ENCODE results near the gene ESM1. TPM values are rescaled to one million over a fixed set of nuclear protein-coding genes. Genes with fewer than 3 reads are reported as not detected.

Gene ESM1
- total RNA-seq, 1 experiment from 2014 or later = 27.8 TPM

DNA sequence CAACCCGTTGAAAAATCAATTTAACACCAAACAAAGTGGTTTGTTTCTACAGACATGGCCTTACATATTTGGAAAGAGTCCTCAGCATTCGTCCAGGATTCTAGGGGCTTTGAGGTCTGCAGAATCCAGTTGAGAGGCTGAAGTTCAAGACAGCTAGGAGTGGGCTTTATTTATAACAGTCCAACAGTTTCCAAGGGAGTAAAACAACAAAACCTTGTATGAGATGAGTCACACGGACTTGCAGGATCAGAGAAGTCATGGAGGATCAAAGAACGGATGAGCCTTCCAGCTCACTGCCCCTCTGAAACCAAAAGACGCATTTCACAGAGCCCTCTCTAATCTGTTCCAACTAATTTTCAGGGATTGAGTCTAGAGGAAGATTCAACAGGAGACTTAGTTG, 11.1 kb upstream of the ESM1 start:
- ChIA-PET POLR2A (ENCODE audit: unreplicated experiment) (no interaction called here), CTCF (no interaction called here)
- H3K4me1 ChIP-seq (ENCODE audit: insufficient read depth, low read length) = peaks cover 11% of the 10 kb centered on the region
- H3K9ac ChIP-seq (ENCODE audit: low read length) = no peak overlapping the region
- DNase-seq (no peak), ATAC-seq (no peak)
- no peaks in the 10 kb centered on the region for H3K9me3 ChIP-seq (ENCODE audit: low read length)
- no peak for TF ChIP-seq EZH2phosphoT487 (IDR thresholded peaks at IDR 0.05; ENCODE audit: borderline replicate concordance, low read length)
- TF ChIP-seq, protein P1, sequence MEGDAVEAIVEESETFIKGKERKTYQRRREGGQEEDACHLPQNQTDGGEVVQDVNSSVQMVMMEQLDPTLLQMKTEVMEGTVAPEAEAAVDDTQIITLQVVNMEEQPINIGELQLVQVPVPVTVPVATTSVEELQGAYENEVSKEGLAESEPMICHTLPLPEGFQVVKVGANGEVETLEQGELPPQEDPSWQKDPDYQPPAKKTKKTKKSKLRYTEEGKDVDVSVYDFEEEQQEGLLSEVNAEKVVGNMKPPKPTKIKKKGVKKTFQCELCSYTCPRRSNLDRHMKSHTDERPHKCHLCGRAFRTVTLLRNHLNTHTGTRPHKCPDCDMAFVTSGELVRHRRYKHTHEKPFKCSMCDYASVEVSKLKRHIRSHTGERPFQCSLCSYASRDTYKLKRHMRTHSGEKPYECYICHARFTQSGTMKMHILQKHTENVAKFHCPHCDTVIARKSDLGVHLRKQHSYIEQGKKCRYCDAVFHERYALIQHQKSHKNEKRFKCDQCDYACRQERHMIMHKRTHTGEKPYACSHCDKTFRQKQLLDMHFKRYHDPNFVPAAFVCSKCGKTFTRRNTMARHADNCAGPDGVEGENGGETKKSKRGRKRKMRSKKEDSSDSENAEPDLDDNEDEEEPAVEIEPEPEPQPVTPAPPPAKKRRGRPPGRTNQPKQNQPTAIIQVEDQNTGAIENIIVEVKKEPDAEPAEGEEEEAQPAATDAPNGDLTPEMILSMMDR (conservative IDR thresholded peaks at IDR 0.05; ENCODE audit: low read depth, low read length) = no peak
- TF ChIP-seq EZH2 (IDR thresholded peaks at IDR 0.05; ENCODE audit: low read length, unreplicated experiment) = no peak
- H3K9me2 ChIP-seq (replicated peaks; ENCODE audit: low read length) = no peaks in the 10 kb centered on the region
- intact Hi-C loops (cut with micrococcal nuclease) = no loop called here
- H2AFZ ChIP-seq (ENCODE audit: low read length) = no peak overlapping the region
- no peak overlapping the region for H3K4me2 ChIP-seq (ENCODE audit: low read length)
- no peaks in the 10 kb centered on the region for H3K79me2 ChIP-seq (ENCODE audit: low read length)
- H3K27me3 ChIP-seq (ENCODE audit: low read length) = no peaks in the 10 kb centered on the region
- H4K20me1 ChIP-seq (ENCODE audit: low read length) = no peaks in the 10 kb centered on the region
- H3K27ac ChIP-seq (ENCODE audit: low read length) = no peak overlapping the region
- no TSS peak for BruUV-seq (replicated peaks)
- H3K4me3 ChIP-seq (ENCODE audit: low read length) = no peak overlapping the region
- H3K36me3 ChIP-seq (ENCODE audit: low read depth, low read length) = no peaks in the 10 kb centered on the region
- no peaks in the 10 kb centered on the region for H3F3A ChIP-seq (ENCODE audit: low read length, unreplicated experiment)

GRCh38 chr5:54995168-54995567, 9.8 kb upstream of the ESM1 start:
- ATAC-seq = no peak
- no peaks in the 10 kb centered on the region for H3K9me3 ChIP-seq (ENCODE audit: low read length)
- H2AFZ ChIP-seq (ENCODE audit: low read length) = no peak overlapping the region
- no peaks in the 10 kb centered on the region for H3F3A ChIP-seq (ENCODE audit: low read length, unreplicated experiment)
- no peaks in the 10 kb centered on the region for H3K79me2 ChIP-seq (ENCODE audit: low read length)
- H3K27me3 ChIP-seq (ENCODE audit: low read length) = no peaks in the 10 kb centered on the region
- no peaks in the 10 kb centered on the region for H3K9me2 ChIP-seq (replicated peaks; ENCODE audit: low read length)
- H3K4me3 ChIP-seq (ENCODE audit: low read length) = no peak overlapping the region
- H3K27ac ChIP-seq (ENCODE audit: low read length) = no peak overlapping the region
- peaks cover 24% of the 10 kb centered on the region for H3K4me1 ChIP-seq (ENCODE audit: insufficient read depth, low read length)
- CTCF ChIA-PET = no interaction called here
- no TSS peak for BruUV-seq (replicated peaks)
- no peaks in the 10 kb centered on the region for H4K20me1 ChIP-seq (ENCODE audit: low read length)
- no peak overlapping the region for H3K9ac ChIP-seq (ENCODE audit: low read length)
- no peak for DNase-seq
- intact Hi-C loops (cut with micrococcal nuclease) = no loop called here
- H3K36me3 ChIP-seq (ENCODE audit: low read depth, low read length) = no peaks in the 10 kb centered on the region
- H3K4me2 ChIP-seq (ENCODE audit: low read length) = no peak overlapping the region
- TF ChIP-seq EZH2 (IDR thresholded peaks at IDR 0.05; ENCODE audit: low read length, unreplicated experiment) (no peak), EZH2phosphoT487 (IDR thresholded peaks at IDR 0.05; ENCODE audit: borderline replicate concordance, low read length) (no peak)
- TF ChIP-seq, protein P1 (conservative IDR thresholded peaks at IDR 0.05; ENCODE audit: low read depth, low read length) = no peak
- POLR2A ChIA-PET (ENCODE audit: unreplicated experiment) = no interaction called here

GRCh38 chr5:54994628-54995027, 9.2 kb upstream of the ESM1 start:
- BruUV-seq (replicated peaks) = no TSS peak
- POLR2A ChIA-PET (ENCODE audit: unreplicated experiment) = no interaction called here
- no peaks in the 10 kb centered on the region for H4K20me1 ChIP-seq (ENCODE audit: low read length)
- H3K9ac ChIP-seq (ENCODE audit: low read length) = no peak overlapping the region
- TF ChIP-seq, protein P1 (conservative IDR thresholded peaks at IDR 0.05; ENCODE audit: low read depth, low read length) = no peak
- TF ChIP-seq EZH2 (IDR thresholded peaks at IDR 0.05; ENCODE audit: low read length, unreplicated experiment) (no peak), EZH2phosphoT487 (IDR thresholded peaks at IDR 0.05; ENCODE audit: borderline replicate concordance, low read length) (no peak)
- ATAC-seq = no peak
- H3K4me3 ChIP-seq (ENCODE audit: low read length) = no peak overlapping the region
- intact Hi-C loops (cut with micrococcal nuclease) = no loop called here
- H3K36me3 ChIP-seq (ENCODE audit: low read depth, low read length) = no peaks in the 10 kb centered on the region
- no peaks in the 10 kb centered on the region for H3K9me3 ChIP-seq (ENCODE audit: low read length)
- no peaks in the 10 kb centered on the region for H3F3A ChIP-seq (ENCODE audit: low read length, unreplicated experiment)
- no peak overlapping the region for H2AFZ ChIP-seq (ENCODE audit: low read length)
- CTCF ChIA-PET = no interaction called here
- no peaks in the 10 kb centered on the region for H3K27me3 ChIP-seq (ENCODE audit: low read length)
- DNase-seq = no peak
- peaks cover 25% of the 10 kb centered on the region for H3K4me1 ChIP-seq (ENCODE audit: insufficient read depth, low read length)
- H3K4me2 ChIP-seq (ENCODE audit: low read length) = no peak overlapping the region
- H3K9me2 ChIP-seq (replicated peaks; ENCODE audit: low read length) = no peaks in the 10 kb centered on the region
- H3K27ac ChIP-seq (ENCODE audit: low read length) = no peak overlapping the region
- no peaks in the 10 kb centered on the region for H3K79me2 ChIP-seq (ENCODE audit: low read length)

Data from PC-3 (cell line).